WTC11 (cell line): ENCODE data around the gene ZNF205. TPM values are rescaled to one million over a fixed set of nuclear protein-coding genes. Genes with fewer than 3 reads are reported as not detected.

Experiments
- ATAC-seq: fragments of 200-7000 bp; cut with Tn5 transposase; 2 replicates; pipeline ENCODE4 v1.10.0; 2021; ENCODE audit warnings: mild to moderate bottlenecking, moderate library complexity
- CTCF ChIA-PET: fragments of 300-600 bp; sonication (Branson Sonifier 250); formaldehyde crosslinking; loops from one replicate; lab custom pipeline; 2021; ENCODE audit warnings: antibody characterized with exemption; lab: Charles Lee
- POLR2A ChIA-PET: fragments of 350-600 bp; sonication (Branson Sonifier 250); formaldehyde crosslinking; loops from one replicate; lab custom pipeline; 2021; ENCODE audit warnings: antibody characterized with exemption; lab: Charles Lee
- DNase-seq: peaks from one replicate; pipeline ENCODE4 v3.0.0; 2021; ENCODE audit warnings: low spot score
- H3K27ac Mint-ChIP-seq: 2 replicates; pipeline ENCODE4 v1.8.0; 2021; ENCODE audit warnings: mixed read lengths
- H3K27me3 Mint-ChIP-seq: 2 replicates; pipeline ENCODE4 v1.8.0; 2021; ENCODE audit warnings: low read depth, mild to moderate bottlenecking, moderate library complexity, mixed read lengths
- H3K36me3 Mint-ChIP-seq: 2 replicates; pipeline ENCODE4 v1.8.0; 2021; ENCODE audit warnings: mixed read lengths
- H3K4me1 Mint-ChIP-seq: 2 replicates; pipeline ENCODE4 v1.8.0; 2022; ENCODE audit warnings: mixed read lengths
- H3K4me3 Mint-ChIP-seq: 2 replicates; pipeline ENCODE4 v1.8.0; 2021; ENCODE audit warnings: mild to moderate bottlenecking, moderate library complexity, mixed read lengths
- H3K9me3 Mint-ChIP-seq: 2 replicates; pipeline ENCODE4 v1.8.0; 2021; ENCODE audit warnings: mixed read lengths
- ATF1 ChIP-seq: sonication (generic); formaldehyde crosslinking; IDR thresholded peaks from 2 replicates; pipeline ENCODE4 v1.8.1; 2023; ENCODE audit warnings: mild to moderate bottlenecking, moderate library complexity, missing genetic modification reagents
- CREM ChIP-seq: sonication (generic); formaldehyde crosslinking; IDR thresholded peaks from 2 replicates; pipeline ENCODE4 v1.8.1; 2022; ENCODE audit warnings: mild to moderate bottlenecking, missing genetic modification reagents, moderate library complexity
- ESRRA ChIP-seq: sonication (generic); formaldehyde crosslinking; IDR thresholded peaks from 2 replicates; pipeline ENCODE4 v1.8.1; 2022; ENCODE audit warnings: mild to moderate bottlenecking, missing genetic modification reagents, borderline replicate concordance
- FOXJ3 ChIP-seq: sonication (generic); formaldehyde crosslinking; IDR thresholded peaks from 2 replicates; pipeline ENCODE4 v1.9.0; 2021; ENCODE audit warnings: missing genetic modification reagents, mild to moderate bottlenecking, borderline replicate concordance
- KAT7 ChIP-seq: sonication (generic); formaldehyde crosslinking; IDR thresholded peaks from 2 replicates; pipeline ENCODE4 v1.8.1; 2023; ENCODE audit warnings: missing genetic modification reagents, mild to moderate bottlenecking, borderline replicate concordance
- NFYB ChIP-seq: sonication (generic); formaldehyde crosslinking; conservative IDR thresholded peaks from 2 replicates; pipeline ENCODE4 v1.8.0; 2022; ENCODE audit warnings: low read depth, missing genetic modification reagents
- NR2C2 ChIP-seq: sonication (generic); formaldehyde crosslinking; IDR thresholded peaks from 2 replicates; pipeline ENCODE4 v1.8.0; 2022; ENCODE audit warnings: mild to moderate bottlenecking, missing genetic modification reagents
- NR3C1 ChIP-seq: sonication (generic); formaldehyde crosslinking; conservative IDR thresholded peaks from 2 replicates; pipeline ENCODE4 v1.8.1; 2023; ENCODE audit warnings: low read depth, mild to moderate bottlenecking, missing genetic modification reagents
- SMAD3 ChIP-seq: sonication (generic); formaldehyde crosslinking; IDR thresholded peaks from 2 replicates; pipeline ENCODE4 v1.8.0; 2022; ENCODE audit warnings: missing genetic modification reagents, mild to moderate bottlenecking, borderline replicate concordance
- TP53 ChIP-seq: sonication (generic); formaldehyde crosslinking; IDR thresholded peaks from 2 replicates; pipeline ENCODE4 v1.8.1; 2023; ENCODE audit warnings: mild to moderate bottlenecking, missing genetic modification reagents
- ZNF121 ChIP-seq: sonication (generic); formaldehyde crosslinking; IDR thresholded peaks from 2 replicates; pipeline ENCODE4 v1.8.0; 2023; ENCODE audit warnings: missing genetic modification reagents
- ZNF138 ChIP-seq: sonication (generic); formaldehyde crosslinking; conservative IDR thresholded peaks from 2 replicates; pipeline ENCODE4 v1.8.1; 2022; ENCODE audit warnings: mild to moderate bottlenecking, moderate library complexity, missing genetic modification reagents
- ZNF232 ChIP-seq: sonication (generic); formaldehyde crosslinking; IDR thresholded peaks from 2 replicates; pipeline ENCODE4 v1.8.0; 2022; ENCODE audit warnings: mild to moderate bottlenecking, missing genetic modification reagents
- ZNF317 ChIP-seq: sonication (generic); formaldehyde crosslinking; IDR thresholded peaks from 2 replicates; pipeline ENCODE4 v1.8.1; 2023; ENCODE audit warnings: low read depth, mild to moderate bottlenecking, moderate library complexity, missing genetic modification reagents, borderline replicate concordance
- ZNF416 ChIP-seq: fragments of 250-450 bp; sonication (Bioruptor Pico); IDR thresholded peaks from 2 replicates; pipeline ENCODE4 v1.9.0; 2021; ENCODE audit warnings: mild to moderate bottlenecking, inconsistent platforms
- ZNF671 ChIP-seq: fragments of 250-450 bp; sonication (Bioruptor Pico); IDR thresholded peaks from 2 replicates; pipeline ENCODE4 v1.8.0; 2021; ENCODE audit warnings: mild to moderate bottlenecking
- total RNA-seq: library from RNA; stranded (reverse); gene quantifications from 3 replicates; pipeline ENCODE4 v1.2.3, GENCODE V29; 2021
- TF ChIP-seq, protein P1 (sequence below): sonication (generic); formaldehyde crosslinking; IDR thresholded peaks from 2 replicates; pipeline ENCODE4 v1.8.0; 2022; ENCODE audit warnings: mild to moderate bottlenecking, missing genetic modification reagents
- TF ChIP-seq, protein P2 (sequence below): sonication (generic); formaldehyde crosslinking; IDR thresholded peaks from 2 replicates; pipeline ENCODE4 v1.8.0; 2023; ENCODE audit warnings: mild to moderate bottlenecking, missing genetic modification reagents
- TF ChIP-seq, protein P3 (sequence below): fragments of 250-450 bp; sonication (Bioruptor Pico); conservative IDR thresholded peaks from 2 replicates; pipeline ENCODE4 v1.9.0; 2021; ENCODE audit warnings: mild to moderate bottlenecking
- TF ChIP-seq, protein P4 (sequence below): sonication (generic); formaldehyde crosslinking; IDR thresholded peaks from 2 replicates; pipeline ENCODE4 v1.8.1; 2023; ENCODE audit warnings: mild to moderate bottlenecking, missing genetic modification reagents, moderate library complexity
- TF ChIP-seq, protein P5 (sequence below): sonication (generic); formaldehyde crosslinking; IDR thresholded peaks from 2 replicates; pipeline ENCODE4 v1.8.1; 2023; ENCODE audit warnings: mild to moderate bottlenecking, missing genetic modification reagents, moderate library complexity
- TF ChIP-seq, protein P6 (sequence below): sonication (generic); formaldehyde crosslinking; IDR thresholded peaks from 2 replicates; pipeline ENCODE4 v1.8.0; 2022; ENCODE audit warnings: mild to moderate bottlenecking, missing genetic modification reagents
- TF ChIP-seq, protein P7 (sequence below): fragments of 250-450 bp; sonication (Bioruptor Pico); IDR thresholded peaks from 2 replicates; pipeline ENCODE4 v1.8.0; 2021; ENCODE audit warnings: mild to moderate bottlenecking

ZNF205 gene
- total RNA-seq, 1 experiment from 2014 or later, result 22.7 TPM

DNA sequence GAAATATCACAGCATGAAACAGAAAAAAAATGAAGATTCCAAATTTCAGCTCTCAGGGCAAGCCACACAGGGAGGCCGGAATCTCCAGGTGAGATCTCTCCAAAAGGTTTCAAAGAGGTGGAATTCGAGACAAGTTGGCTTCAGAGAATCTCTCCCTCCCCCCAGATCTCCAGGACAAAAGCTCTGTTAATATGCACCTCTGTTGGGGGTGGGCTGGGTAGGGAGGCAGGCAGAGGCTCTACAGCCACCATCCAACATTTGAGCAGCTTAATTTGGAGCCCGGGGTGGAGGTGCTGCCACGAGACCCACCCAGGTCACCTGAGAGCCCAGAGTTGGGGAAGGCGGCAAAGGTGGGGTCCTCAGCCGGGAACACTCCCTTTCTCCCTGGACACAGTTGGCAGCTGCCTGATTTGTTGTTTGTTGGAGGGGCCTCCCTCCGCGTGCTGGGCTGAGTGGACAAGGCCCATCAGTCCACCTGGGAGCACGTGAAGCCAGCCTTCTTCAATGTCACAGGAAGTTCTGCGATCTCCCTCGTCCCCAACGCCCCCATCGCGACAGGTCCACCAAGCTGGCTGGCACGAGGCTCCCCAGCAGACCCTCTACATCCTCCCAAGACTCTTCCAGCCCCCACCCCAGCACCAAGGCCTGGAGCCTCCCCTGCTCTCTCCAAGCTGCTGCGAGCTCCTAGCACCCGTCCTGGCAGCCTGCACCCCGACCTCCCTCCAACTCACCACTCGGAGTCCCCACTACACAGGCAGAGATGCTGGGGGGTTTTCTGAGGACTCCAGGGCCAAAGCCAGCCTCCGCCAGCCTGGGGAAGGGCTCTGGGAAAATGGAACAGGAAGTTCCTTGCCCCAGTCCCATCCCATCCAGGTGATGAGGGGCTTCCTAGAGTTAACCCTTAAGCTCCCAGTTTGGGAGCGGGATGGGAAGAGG, 13.7 kb upstream of the ZNF205 start, which contains the start of gene ZSCAN10 (continued):
- 0 out of 2 replicates have a peak, but pooled peaks have one; percentile 9 for TF ChIP-seq ZNF416
- TF ChIP-seq KAT7 (CRISPR knock-in tag), result 0 out of 2 replicates have a peak, but pooled peaks have one; percentile 74
- TF ChIP-seq ZNF317, result no peak
- no peak for TF ChIP-seq NR2C2 (CRISPR knock-in tag)
- 0 out of 2 replicates have a peak, but pooled peaks have one; percentile 78 for TF ChIP-seq ZNF138
- TF ChIP-seq, protein P1, sequence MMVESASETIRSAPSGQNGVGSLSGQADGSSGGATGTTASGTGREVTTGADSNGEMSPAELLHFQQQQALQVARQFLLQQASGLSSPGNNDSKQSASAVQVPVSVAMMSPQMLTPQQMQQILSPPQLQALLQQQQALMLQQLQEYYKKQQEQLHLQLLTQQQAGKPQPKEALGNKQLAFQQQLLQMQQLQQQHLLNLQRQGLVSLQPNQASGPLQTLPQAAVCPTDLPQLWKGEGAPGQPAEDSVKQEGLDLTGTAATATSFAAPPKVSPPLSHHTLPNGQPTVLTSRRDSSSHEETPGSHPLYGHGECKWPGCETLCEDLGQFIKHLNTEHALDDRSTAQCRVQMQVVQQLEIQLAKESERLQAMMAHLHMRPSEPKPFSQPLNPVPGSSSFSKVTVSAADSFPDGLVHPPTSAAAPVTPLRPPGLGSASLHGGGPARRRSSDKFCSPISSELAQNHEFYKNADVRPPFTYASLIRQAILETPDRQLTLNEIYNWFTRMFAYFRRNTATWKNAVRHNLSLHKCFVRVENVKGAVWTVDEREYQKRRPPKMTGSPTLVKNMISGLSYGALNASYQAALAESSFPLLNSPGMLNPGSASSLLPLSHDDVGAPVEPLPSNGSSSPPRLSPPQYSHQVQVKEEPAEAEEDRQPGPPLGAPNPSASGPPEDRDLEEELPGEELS (CRISPR knock-in tag), result peak; percentile 59; the same call in 1 of the 2 replicates
- TF ChIP-seq, protein P2, sequence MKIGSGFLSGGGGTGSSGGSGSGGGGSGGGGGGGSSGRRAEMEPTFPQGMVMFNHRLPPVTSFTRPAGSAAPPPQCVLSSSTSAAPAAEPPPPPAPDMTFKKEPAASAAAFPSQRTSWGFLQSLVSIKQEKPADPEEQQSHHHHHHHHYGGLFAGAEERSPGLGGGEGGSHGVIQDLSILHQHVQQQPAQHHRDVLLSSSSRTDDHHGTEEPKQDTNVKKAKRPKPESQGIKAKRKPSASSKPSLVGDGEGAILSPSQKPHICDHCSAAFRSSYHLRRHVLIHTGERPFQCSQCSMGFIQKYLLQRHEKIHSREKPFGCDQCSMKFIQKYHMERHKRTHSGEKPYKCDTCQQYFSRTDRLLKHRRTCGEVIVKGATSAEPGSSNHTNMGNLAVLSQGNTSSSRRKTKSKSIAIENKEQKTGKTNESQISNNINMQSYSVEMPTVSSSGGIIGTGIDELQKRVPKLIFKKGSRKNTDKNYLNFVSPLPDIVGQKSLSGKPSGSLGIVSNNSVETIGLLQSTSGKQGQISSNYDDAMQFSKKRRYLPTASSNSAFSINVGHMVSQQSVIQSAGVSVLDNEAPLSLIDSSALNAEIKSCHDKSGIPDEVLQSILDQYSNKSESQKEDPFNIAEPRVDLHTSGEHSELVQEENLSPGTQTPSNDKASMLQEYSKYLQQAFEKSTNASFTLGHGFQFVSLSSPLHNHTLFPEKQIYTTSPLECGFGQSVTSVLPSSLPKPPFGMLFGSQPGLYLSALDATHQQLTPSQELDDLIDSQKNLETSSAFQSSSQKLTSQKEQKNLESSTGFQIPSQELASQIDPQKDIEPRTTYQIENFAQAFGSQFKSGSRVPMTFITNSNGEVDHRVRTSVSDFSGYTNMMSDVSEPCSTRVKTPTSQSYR (CRISPR knock-in tag), result no peak; the same call in 1 of the 2 replicates
- TF ChIP-seq, protein P3, sequence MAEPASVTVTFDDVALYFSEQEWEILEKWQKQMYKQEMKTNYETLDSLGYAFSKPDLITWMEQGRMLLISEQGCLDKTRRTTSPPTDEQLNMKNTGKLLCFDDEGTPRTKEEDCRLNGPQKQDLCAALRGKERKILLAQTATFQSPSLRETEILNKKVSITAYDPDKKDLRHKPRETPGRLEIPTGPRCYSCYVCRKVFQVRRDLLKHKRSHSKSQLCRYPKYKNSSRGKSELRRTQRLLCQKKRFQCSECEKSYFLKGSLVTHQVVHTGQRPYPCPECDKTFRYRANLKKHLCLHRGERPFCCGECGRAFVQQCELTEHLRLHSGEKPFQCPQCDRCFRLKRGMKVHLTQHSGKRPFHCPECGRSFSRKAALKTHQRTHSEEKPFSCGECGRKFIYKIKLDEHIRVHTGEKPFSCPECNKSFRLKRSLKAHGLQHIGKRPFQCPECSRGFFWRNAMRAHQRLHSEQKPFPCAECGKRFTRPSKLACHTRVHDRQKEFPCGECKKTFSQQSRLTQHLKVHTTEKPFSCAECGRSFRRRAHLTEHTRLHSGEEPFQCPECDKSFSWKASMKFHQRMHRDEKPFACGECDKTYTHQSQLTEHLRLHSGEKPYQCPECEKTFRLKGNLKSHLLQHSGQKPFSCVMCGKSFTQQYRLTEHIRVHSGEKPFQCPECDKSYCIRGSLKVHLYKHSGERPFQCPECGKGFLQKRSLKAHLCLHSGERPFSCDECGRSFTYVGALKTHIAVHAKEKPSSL (CRISPR knock-in tag), result 0 out of 2 replicates have a peak, but pooled peaks have one; percentile 59
- TF ChIP-seq NFYB (CRISPR knock-in tag), result no peak
- TF ChIP-seq, protein P4, sequence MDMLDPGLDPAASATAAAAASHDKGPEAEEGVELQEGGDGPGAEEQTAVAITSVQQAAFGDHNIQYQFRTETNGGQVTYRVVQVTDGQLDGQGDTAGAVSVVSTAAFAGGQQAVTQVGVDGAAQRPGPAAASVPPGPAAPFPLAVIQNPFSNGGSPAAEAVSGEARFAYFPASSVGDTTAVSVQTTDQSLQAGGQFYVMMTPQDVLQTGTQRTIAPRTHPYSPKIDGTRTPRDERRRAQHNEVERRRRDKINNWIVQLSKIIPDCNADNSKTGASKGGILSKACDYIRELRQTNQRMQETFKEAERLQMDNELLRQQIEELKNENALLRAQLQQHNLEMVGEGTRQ (CRISPR knock-in tag), result 0 out of 2 replicates have a peak, but pooled peaks have one; percentile 29
- no peak; the same call in 1 of the 2 replicates for TF ChIP-seq ZNF671 (CRISPR knock-in tag)
- no peak; the same call in 1 of the 2 replicates for TF ChIP-seq NR3C1 (CRISPR knock-in tag)

DNA sequence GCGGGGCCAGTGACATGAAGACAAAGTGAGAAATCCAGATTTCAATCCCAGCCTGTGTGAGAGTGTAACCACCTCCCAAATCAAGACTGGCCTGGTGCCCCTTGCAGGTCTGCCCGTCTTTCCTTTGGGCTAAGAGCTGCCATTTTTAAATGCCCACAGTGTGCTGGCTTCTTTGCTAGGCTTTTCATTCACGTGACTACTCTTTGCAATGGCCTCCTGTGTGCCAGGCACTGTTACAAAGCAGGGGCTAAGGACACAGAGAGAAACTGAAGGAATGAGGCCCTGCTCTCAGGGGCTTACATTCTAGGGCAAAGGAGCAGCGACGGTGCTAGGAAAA, 13.0 kb upstream of the ZNF205 start:
- ChIA-PET POLR2A (interaction anchor here (0.7 to 3.4 kb wide), 19 partner anchors 9 to 93 kb away, joined by 3 to 29 read pairs (median 6); partner anchors contain the start of genes HCFC1R1, THOC6, TNFRSF12A and ZNF213), CTCF (interaction anchor here (0.7 to 8.5 kb wide), 20 partner anchors 9 to 136 kb away, joined by 3 to 68 read pairs (median 4); partner anchors contain the start of genes KREMEN2, THOC6, TNFRSF12A and ZNF205)
- no peaks in the 10 kb centered on the region for H3K27me3 Mint-ChIP-seq
- peak overlapping the region; percentile 99 for H3K27ac Mint-ChIP-seq
- peaks cover 64% of the 10 kb centered on the region for H3K4me1 Mint-ChIP-seq
- H3K9me3 Mint-ChIP-seq, result no peaks in the 10 kb centered on the region
- peak overlapping the region; percentile 93 for H3K4me3 Mint-ChIP-seq
- DNase-seq (no peak), ATAC-seq (no peak)
- H3K36me3 Mint-ChIP-seq, result peaks cover 17% of the 10 kb centered on the region
- TF ChIP-seq ZNF232 (CRISPR knock-in tag) (no peak), ESRRA (CRISPR knock-in tag) (no peak), CREM (CRISPR knock-in tag) (no peak), ATF1 (CRISPR knock-in tag) (no peak), TP53 (CRISPR knock-in tag) (no peak), FOXJ3 (CRISPR knock-in tag) (0 out of 2 replicates have a peak, but pooled peaks have one; percentile 6), ZNF317 (no peak), SMAD3 (CRISPR knock-in tag) (no peak), ZNF121 (CRISPR knock-in tag) (no peak)
- TF ChIP-seq, protein P5, sequence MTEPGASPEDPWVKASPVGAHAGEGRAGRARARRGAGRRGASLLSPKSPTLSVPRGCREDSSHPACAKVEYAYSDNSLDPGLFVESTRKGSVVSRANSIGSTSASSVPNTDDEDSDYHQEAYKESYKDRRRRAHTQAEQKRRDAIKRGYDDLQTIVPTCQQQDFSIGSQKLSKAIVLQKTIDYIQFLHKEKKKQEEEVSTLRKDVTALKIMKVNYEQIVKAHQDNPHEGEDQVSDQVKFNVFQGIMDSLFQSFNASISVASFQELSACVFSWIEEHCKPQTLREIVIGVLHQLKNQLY, result no peak
- TF ChIP-seq, protein P6, sequence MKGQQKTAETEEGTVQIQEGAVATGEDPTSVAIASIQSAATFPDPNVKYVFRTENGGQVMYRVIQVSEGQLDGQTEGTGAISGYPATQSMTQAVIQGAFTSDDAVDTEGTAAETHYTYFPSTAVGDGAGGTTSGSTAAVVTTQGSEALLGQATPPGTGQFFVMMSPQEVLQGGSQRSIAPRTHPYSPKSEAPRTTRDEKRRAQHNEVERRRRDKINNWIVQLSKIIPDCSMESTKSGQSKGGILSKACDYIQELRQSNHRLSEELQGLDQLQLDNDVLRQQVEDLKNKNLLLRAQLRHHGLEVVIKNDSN, result peak; percentile 75
- TF ChIP-seq, protein P7, sequence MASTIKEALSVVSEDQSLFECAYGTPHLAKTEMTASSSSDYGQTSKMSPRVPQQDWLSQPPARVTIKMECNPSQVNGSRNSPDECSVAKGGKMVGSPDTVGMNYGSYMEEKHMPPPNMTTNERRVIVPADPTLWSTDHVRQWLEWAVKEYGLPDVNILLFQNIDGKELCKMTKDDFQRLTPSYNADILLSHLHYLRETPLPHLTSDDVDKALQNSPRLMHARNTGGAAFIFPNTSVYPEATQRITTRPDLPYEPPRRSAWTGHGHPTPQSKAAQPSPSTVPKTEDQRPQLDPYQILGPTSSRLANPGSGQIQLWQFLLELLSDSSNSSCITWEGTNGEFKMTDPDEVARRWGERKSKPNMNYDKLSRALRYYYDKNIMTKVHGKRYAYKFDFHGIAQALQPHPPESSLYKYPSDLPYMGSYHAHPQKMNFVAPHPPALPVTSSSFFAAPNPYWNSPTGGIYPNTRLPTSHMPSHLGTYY, result peak; percentile 63; the same call in 1 of the 2 replicates
